ENCODE measurements around the gene GAB2.

The GAB2 gene

GRCh38 chr11:78214331-78215194 is 203.1 kb downstream of the GAB2 start:
- TF ChIP-seq CTCF (IDR thresholded peaks at IDR 0.05; ENCODE audit: low read depth, low read length), result no peak
- no peak for DNase-seq (ENCODE audit: extremely low read depth, low read depth)

DNA sequence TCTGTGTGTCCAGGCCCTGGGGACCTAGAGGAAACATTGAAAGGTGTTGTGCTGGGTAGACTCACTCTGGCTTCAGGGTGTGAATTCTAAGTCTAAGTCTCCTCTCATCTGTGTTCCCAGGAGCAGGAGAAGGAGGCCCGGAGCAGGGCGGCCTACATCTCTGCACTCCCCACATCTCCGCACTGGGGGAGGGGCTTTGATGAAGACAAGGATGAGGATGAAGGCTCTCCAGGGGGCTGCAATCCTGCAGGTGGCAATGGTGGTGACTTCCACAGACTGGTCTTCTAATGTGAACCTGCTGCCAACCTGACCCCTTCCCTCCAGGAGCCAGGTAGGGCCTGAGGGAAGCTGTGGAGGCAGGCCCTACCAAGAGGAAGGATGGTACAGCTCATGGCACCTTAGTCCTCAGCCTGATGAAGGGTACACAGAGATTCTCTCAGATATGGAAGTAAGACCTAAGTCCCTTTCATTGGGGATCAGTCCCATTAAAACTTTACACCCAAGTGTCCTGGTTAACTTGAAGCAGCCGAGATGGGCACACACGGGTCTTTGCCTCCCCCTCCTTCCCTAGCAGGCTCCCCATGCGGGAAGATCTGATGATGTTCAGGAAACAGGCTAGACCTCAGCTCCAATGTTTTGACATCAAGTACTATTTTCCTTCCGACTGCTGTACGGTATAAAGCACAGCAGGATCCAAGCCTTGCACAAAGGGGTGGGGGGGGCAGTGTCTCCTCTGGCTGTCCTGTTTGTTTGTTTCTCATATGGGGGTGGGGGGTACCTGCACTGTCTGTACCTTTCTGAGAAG is 203.9 kb downstream of the GAB2 start:
- no peak for DNase-seq (ENCODE audit: extremely low read depth, low read depth)
- no peak for TF ChIP-seq CTCF (IDR thresholded peaks at IDR 0.05; ENCODE audit: low read depth, low read length)

- DNase-seq (ENCODE audit: extremely low read depth, low read depth), result no peak
- no peak for TF ChIP-seq CTCF (IDR thresholded peaks at IDR 0.05; ENCODE audit: low read depth, low read length)
Measured at GRCh38 chr11:78212586-78213371, 204.8 kb downstream of the GAB2 start.

DNA sequence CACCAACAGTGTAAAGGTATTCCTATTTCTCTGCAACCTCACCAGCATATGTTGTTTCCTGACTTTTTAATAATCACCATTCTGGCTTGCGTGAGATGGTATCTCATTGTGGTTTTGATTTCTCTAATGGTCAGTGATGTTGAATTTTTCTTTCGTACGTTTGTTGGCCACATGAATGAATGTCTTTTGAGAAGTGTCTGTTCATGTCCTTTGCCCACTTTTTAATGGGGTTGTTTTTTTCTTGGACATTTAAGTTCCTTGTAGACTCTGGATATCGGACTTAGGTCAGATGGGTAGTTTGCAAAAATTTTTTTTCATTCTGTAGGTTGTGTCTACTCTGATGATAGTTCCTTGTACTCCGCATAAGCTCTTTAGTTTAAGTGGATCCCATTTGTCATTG is 206.1 kb downstream of the GAB2 start:
- no peak for TF ChIP-seq CTCF (IDR thresholded peaks at IDR 0.05; ENCODE audit: low read depth, low read length)
- DNase-seq (ENCODE audit: extremely low read depth, low read depth), result no peak

DNA sequence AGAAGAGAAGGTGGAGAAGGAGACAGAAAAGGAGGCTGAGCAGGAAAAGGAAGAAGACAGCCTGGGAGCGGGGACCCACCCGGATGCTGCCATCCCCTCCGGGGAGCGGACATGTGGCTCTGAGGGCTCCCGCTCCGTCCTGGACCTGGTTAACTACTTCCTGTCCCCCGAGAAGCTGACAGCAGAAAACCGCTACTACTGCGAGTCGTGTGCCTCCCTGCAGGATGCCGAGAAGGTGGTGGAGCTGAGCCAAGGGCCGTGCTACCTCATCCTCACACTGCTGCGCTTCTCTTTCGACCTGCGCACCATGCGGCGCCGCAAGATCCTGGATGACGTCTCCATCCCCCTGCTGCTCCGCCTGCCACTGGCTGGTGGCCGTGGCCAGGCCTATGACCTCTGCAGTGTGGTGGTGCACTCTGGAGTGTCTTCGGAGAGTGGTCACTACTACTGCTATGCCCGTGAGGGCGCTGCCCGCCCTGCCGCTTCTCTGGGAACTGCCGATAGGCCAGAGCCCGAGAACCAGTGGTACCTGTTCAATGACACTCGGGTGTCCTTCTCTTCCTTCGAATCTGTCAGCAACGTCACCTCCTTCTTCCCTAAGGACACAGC is 207.5 kb downstream of the GAB2 start:
- no peak for TF ChIP-seq CTCF (IDR thresholded peaks at IDR 0.05; ENCODE audit: low read depth, low read length)
- DNase-seq (ENCODE audit: extremely low read depth, low read depth), result no peak

DNA sequence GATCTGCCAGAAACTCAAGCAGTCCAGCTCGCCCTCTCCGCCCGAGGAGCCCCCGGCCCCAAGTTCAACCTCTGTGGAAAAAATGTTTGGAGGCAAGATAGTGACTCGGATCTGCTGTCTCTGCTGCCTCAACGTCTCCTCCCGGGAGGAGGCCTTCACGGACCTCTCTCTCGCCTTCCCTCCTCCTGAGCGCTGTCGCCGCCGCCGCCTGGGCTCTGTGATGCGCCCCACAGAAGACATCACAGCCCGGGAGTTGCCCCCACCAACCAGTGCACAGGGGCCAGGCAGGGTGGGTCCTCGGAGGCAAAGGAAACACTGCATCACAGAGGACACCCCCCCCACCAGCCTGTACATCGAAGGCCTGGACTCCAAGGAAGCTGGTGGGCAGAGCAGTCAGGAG is 208.1 kb downstream of the GAB2 start:
- DNase-seq (ENCODE audit: extremely low read depth, low read depth), result no peak
- TF ChIP-seq CTCF (IDR thresholded peaks at IDR 0.05; ENCODE audit: low read depth, low read length), result no peak
